ENCODE measurements around the gene MRPL51. TPM values are rescaled to one million over a fixed set of nuclear protein-coding genes. Genes with fewer than 3 reads are reported as not detected.

The MRPL51 gene
- total RNA-seq, 1 experiment from 2014 or later, result 265 TPM

DNA sequence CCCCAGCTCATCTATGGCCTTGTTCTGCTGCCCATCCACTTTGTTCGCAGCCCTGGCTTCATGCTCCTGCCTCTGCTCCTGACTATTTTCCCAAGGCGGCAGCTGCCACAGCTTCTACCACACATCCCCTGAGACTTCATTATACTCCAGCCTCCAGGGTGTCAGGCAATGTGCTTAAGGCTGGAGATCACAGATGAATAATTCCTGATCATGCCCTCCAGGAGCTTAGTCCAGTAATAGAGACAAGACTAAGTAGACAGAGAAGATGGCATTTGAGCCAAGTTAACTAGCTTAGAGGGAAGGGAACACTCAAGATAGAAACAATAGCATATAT is 34.1 kb downstream of the MRPL51 start:
- peaks cover 4 to 17% of the 10 kb centered on the region in 2 experiments; a peak in 3 of 4 replicates for H3K36me3 ChIP-seq (ENCODE audit: control insufficient read depth in 1 of 2, insufficient read depth in 2 of 2, low read length in 2 of 2)
- TF ChIP-seq SP1 (IDR thresholded peaks at IDR 0.05; ENCODE audit: low read depth) (no peak), TCF7L2 (IDR thresholded peaks at IDR 0.05; ENCODE audit: borderline replicate concordance, extremely low read depth, insufficient read depth, insufficient read length) (no peak), CEBPB (IDR thresholded peaks at IDR 0.05; ENCODE audit: low read depth) (no peak), FOSL1 (IDR thresholded peaks at IDR 0.05; ENCODE audit: low read depth) (no peak), EZH2 (IDR thresholded peaks at IDR 0.05) (no peak), ELF1 (IDR thresholded peaks at IDR 0.05; ENCODE audit: borderline replicate concordance, low read depth) (no peak), YY1 (IDR thresholded peaks at IDR 0.05; ENCODE audit: extremely low read depth, insufficient replicate concordance, low read depth, low read length) (no peak), EGR1 (IDR thresholded peaks at IDR 0.05; ENCODE audit: low read depth) (no peak)
- TF ChIP-seq, protein P1, sequence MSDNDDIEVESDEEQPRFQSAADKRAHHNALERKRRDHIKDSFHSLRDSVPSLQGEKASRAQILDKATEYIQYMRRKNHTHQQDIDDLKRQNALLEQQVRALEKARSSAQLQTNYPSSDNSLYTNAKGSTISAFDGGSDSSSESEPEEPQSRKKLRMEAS (IDR thresholded peaks at IDR 0.05), result no peak
- TF ChIP-seq, protein P2, sequence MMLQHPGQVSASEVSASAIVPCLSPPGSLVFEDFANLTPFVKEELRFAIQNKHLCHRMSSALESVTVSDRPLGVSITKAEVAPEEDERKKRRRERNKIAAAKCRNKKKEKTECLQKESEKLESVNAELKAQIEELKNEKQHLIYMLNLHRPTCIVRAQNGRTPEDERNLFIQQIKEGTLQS (IDR thresholded peaks at IDR 0.05), result no peak
- TF ChIP-seq, protein P3, sequence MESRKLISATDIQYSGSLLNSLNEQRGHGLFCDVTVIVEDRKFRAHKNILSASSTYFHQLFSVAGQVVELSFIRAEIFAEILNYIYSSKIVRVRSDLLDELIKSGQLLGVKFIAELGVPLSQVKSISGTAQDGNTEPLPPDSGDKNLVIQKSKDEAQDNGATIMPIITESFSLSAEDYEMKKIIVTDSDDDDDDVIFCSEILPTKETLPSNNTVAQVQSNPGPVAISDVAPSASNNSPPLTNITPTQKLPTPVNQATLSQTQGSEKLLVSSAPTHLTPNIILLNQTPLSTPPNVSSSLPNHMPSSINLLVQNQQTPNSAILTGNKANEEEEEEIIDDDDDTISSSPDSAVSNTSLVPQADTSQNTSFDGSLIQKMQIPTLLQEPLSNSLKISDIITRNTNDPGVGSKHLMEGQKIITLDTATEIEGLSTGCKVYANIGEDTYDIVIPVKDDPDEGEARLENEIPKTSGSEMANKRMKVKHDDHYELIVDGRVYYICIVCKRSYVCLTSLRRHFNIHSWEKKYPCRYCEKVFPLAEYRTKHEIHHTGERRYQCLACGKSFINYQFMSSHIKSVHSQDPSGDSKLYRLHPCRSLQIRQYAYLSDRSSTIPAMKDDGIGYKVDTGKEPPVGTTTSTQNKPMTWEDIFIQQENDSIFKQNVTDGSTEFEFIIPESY (IDR thresholded peaks at IDR 0.05; ENCODE audit: extremely low read depth, insufficient replicate concordance, low read length), result no peak
- H3K27ac ChIP-seq (ENCODE audit: low read depth, low read length), result no peak overlapping the region
- no peak overlapping the region for H3K4me2 ChIP-seq (ENCODE audit: low read length)
- intact Hi-C loops (cut with micrococcal nuclease), result no loop called here
- ChIA-PET POLR2A (interaction anchor here (1.2 to 3.7 kb wide), 2 partner anchors 12 to 76 kb away, joined by 6 to 18 read pairs; partner anchors contain the start of genes GAPDH and VAMP1), RAD21 (ENCODE audit: low non-redundant PET in 1 of 2, low total read pairs in 2 of 2, uncharacterized antibody in 2 of 2, unreplicated experiment in 2 of 2) (no interaction called here), CTCF (interaction anchor here (0.8 kb wide), 1 partner anchor 35 kb away, joined by 3 read pairs; no protein-coding TSS in a partner anchor)
- no peaks in the 10 kb centered on the region for H3K4me1 ChIP-seq (ENCODE audit: control insufficient read depth in 1 of 2, insufficient read depth in 2 of 2, low read length in 2 of 2)
- H3K27me3 ChIP-seq (ENCODE audit: insufficient read depth, low read length), result no peaks in the 10 kb centered on the region
- H3K9ac ChIP-seq (ENCODE audit: low read length), result no peak overlapping the region
- H3K79me2 ChIP-seq (ENCODE audit: insufficient read depth, low read length), result no peaks in the 10 kb centered on the region
- H3K4me3 ChIP-seq (replicated peaks in 1 of 2; ENCODE audit: low read depth in 1 of 2, low read length in 2 of 2), result no peak overlapping the region
- no peaks in the 10 kb centered on the region for H3K9me2 ChIP-seq (ENCODE audit: insufficient read depth)
- H2AFZ ChIP-seq (ENCODE audit: low read depth, low read length, poor library complexity, severe bottlenecking), result no peak overlapping the region
- no peaks in the 10 kb centered on the region for H3K9me3 ChIP-seq (ENCODE audit: control insufficient read depth in 1 of 2, insufficient read depth in 1 of 2, low read depth in 1 of 2, low read length in 2 of 2)
- H4K20me1 ChIP-seq (ENCODE audit: insufficient read depth), result no peaks in the 10 kb centered on the region
- DNase-seq (ENCODE audit: low read depth, low spot score) (no peak), ATAC-seq (no peak)
- BruUV-seq (replicated peaks), result no TSS peak

Measured in HCT116 (cell line).